OCI-LY7 (cell line): ENCODE data around the gene AUTS2. TPM values are rescaled to one million over a fixed set of nuclear protein-coding genes. Genes with fewer than 3 reads are reported as not detected.

Source experiments
- BruUV-seq: library from RNA; stranded (reverse); fragments of 400-500 nt; replicated peaks from 2 replicates; lab custom pipeline; 2021; lab: Mats Ljungman, UMichigan
- CTCF ChIA-PET: fragments of 300-600 bp; sonication (Branson Sonifier 250); formaldehyde crosslinking; loops from one replicate; lab custom pipeline; 2022; ENCODE audit warnings: antibody characterized with exemption; ENCODE audit not compliant: unreplicated experiment; lab: Charles Lee
- POLR2A ChIA-PET: fragments of 300-600 bp; sonication (Branson Sonifier 250); formaldehyde crosslinking; loops from one replicate; lab custom pipeline; 2022; ENCODE audit warnings: antibody characterized with exemption; lab: Charles Lee
- DNase-seq: peaks from one replicate; pipeline ENCODE4 v3.0.0-alpha.2; 2015; ENCODE audit warnings: low spot score
- H2AFZ ChIP-seq: fragments of 200-600 bp; sonication (generic), shearing (Covaris generic); 2 replicates; pipeline ENCODE4 v1.6.1; 2014; ENCODE audit warnings: mild to moderate bottlenecking, antibody characterized with exemption, low read length, moderate library complexity
- H3K27ac ChIP-seq: fragments of 200-600 bp; sonication (generic); 2 replicates; pipeline ENCODE4 v1.5.1; 2014; ENCODE audit warnings: mixed run types, low read depth, mild to moderate bottlenecking, moderate library complexity, low read length, inconsistent platforms; ENCODE audit not compliant: poor library complexity, severe bottlenecking
- H3K36me3 ChIP-seq: fragments of 200-600 bp; sonication (generic); 2 replicates; pipeline ENCODE4 v1.6.1; 2014; ENCODE audit warnings: mild to moderate bottlenecking, antibody characterized with exemption, low read length, moderate library complexity, mixed read lengths; ENCODE audit not compliant: insufficient read depth
- H3K4me1 ChIP-seq: fragments of 200-600 bp; sonication (generic); 2 replicates; pipeline ENCODE4 v1.5.1; 2014; ENCODE audit warnings: mild to moderate bottlenecking, low read length; ENCODE audit not compliant: insufficient read depth, poor library complexity, severe bottlenecking
- H3K4me2 ChIP-seq: fragments of 200-600 bp; sonication (generic); 2 replicates; pipeline ENCODE4 v1.6.1; 2014; ENCODE audit warnings: mild to moderate bottlenecking, low read length
- H3K4me3 ChIP-seq: fragments of 200-600 bp; sonication (generic); 2 replicates; pipeline ENCODE4 v1.5.1; 2014; ENCODE audit warnings: mild to moderate bottlenecking, low read depth, low read length; ENCODE audit not compliant: poor library complexity, severe bottlenecking
- H3K79me2 ChIP-seq: fragments of 200-600 bp; sonication (generic); 2 replicates; pipeline ENCODE4 v1.6.1; 2016; ENCODE audit warnings: low read depth, mild to moderate bottlenecking, low read length, moderate library complexity, mixed read lengths; ENCODE audit not compliant: insufficient read depth
- H3K9me2 ChIP-seq: fragments of 200-600 bp; sonication (generic); 2 replicates; pipeline ENCODE4 v1.6.1; 2016; ENCODE audit warnings: mild to moderate bottlenecking, low read length, mixed read lengths; ENCODE audit not compliant: insufficient read depth
- H3K9me3 ChIP-seq: fragments of 200-600 bp; sonication (generic); 2 replicates; pipeline ENCODE4 v1.6.1; 2014; ENCODE audit warnings: mild to moderate bottlenecking, mixed run types, low read length, mixed read lengths
- H4K20me1 ChIP-seq: fragments of 200-600 bp; sonication (generic); 2 replicates; pipeline ENCODE4 v1.6.1; 2014; ENCODE audit warnings: mild to moderate bottlenecking, antibody characterized with exemption, low read length, moderate library complexity, mixed read lengths; ENCODE audit not compliant: insufficient read depth
- CTCF ChIP-seq: fragments of 200-600 bp; sonication (generic); conservative IDR thresholded peaks from 2 replicates; pipeline ENCODE4 v1.5.1; 2014; ENCODE audit warnings: mild to moderate bottlenecking, antibody characterized with exemption, low read length, moderate library complexity, mixed read lengths
- EZH2phosphoT487 ChIP-seq: fragments of 200-600 bp; sonication (generic); IDR thresholded peaks from 2 replicates; pipeline ENCODE4 v1.6.1; 2018; ENCODE audit warnings: low read depth, borderline replicate concordance, mild to moderate bottlenecking, mixed run types, antibody characterized with exemption, low read length, moderate library complexity, mixed read lengths
- intact Hi-C: fragments of 100-400 bp; cut with micrococcal nuclease; formaldehyde crosslinking; loops from one replicate; pipeline ENCODE4 v1.10.0; 2022; ENCODE audit not compliant: unreplicated experiment
- total RNA-seq, 2 experiments: library from RNA; depleted of rRNA in 1 of 2; stranded (reverse); fragments of >200 nt in 1 of 2; shearing (Covaris generic) in 1 of 2; gene quantifications; 2 replicates each; pipeline ENCODE4 v1.2.3, GENCODE V29; 2014 to 2022

Gene AUTS2
- total RNA-seq, 2 experiments from 2014 or later: 37.9 to 78.5 TPM

- Histone ChIP-seq H4K20me1 (peaks cover 22% of the 10 kb centered on the region), H3K36me3 (no peaks in the 10 kb centered on the region), H3K79me2 (peaks cover 49% of the 10 kb centered on the region), H3K4me2 (peak overlapping the region; percentile 99), H3K9me3 (no peaks in the 10 kb centered on the region), H3K4me1 (peaks cover 41% of the 10 kb centered on the region), H3K27ac (peak overlapping the region; percentile 58), H3K4me3 (peak overlapping the region; percentile 97), H3K9me2 (no peaks in the 10 kb centered on the region), H2AFZ (peak overlapping the region; percentile 38; the same call in 1 of the 2 replicates)
- intact Hi-C loops: loop anchor here (1.0 to 10.0 kb wide), 6 partner anchors 98 to 1024 kb away; no protein-coding TSS in a partner anchor
- POLR2A ChIA-PET: interaction anchor here (0.7 kb wide), 1 partner anchor 224 kb away, joined by 5 read pairs; no protein-coding TSS in a partner anchor
- no TSS peak for BruUV-seq
- CTCF ChIA-PET: no interaction called here
- DNase-seq: peak; percentile 65
- TF ChIP-seq EZH2phosphoT487 (no peak), CTCF (no peak)
These were observed 411 bp downstream of the AUTS2 start for GRCh38 chr7:69598487-69599285.

- H3K4me2 ChIP-seq: peak overlapping the region; percentile 99
- BruUV-seq: no TSS peak
- POLR2A ChIA-PET: interaction anchor here (1.0 to 1.2 kb wide), 3 partner anchors 11 to 222 kb away, joined by 3 to 4 read pairs (median 4); no protein-coding TSS in a partner anchor
- no peaks in the 10 kb centered on the region for H3K9me3 ChIP-seq
- H4K20me1 ChIP-seq: peaks cover 28% of the 10 kb centered on the region
- H3K36me3 ChIP-seq: no peaks in the 10 kb centered on the region
- CTCF ChIA-PET: no interaction called here
- H3K4me3 ChIP-seq: peak overlapping the region; percentile 97
- H2AFZ ChIP-seq: no peak overlapping the region; the same call in 1 of the 2 replicates
- peaks cover 48% of the 10 kb centered on the region for H3K4me1 ChIP-seq
- intact Hi-C loops: loop anchor here (5.0 to 10.0 kb wide), 4 partner anchors 107 to 1025 kb away; no protein-coding TSS in a partner anchor
- peak overlapping the region; percentile 58 for H3K27ac ChIP-seq
- DNase-seq: peak; percentile 49
- H3K9me2 ChIP-seq: no peaks in the 10 kb centered on the region
- TF ChIP-seq EZH2phosphoT487 (no peak), CTCF (no peak)
- peaks cover 56% of the 10 kb centered on the region for H3K79me2 ChIP-seq
These were observed 1.1 kb downstream of the AUTS2 start for GRCh38 chr7:69599286-69599954.
